Measurements from ENCODE around the gene MED8. TPM values are rescaled to one million over a fixed set of nuclear protein-coding genes. Genes with fewer than 3 reads are reported as not detected.

The MED8 gene, protein sequence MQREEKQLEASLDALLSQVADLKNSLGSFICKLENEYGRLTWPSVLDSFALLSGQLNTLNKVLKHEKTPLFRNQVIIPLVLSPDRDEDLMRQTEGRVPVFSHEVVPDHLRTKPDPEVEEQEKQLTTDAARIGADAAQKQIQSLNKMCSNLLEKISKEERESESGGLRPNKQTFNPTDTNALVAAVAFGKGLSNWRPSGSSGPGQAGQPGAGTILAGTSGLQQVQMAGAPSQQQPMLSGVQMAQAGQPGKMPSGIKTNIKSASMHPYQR
- 60.7 and 67.8 TPM in 2 replicates for total RNA-seq (2014; rRNA removed; shearing (Covaris generic))

DNA sequence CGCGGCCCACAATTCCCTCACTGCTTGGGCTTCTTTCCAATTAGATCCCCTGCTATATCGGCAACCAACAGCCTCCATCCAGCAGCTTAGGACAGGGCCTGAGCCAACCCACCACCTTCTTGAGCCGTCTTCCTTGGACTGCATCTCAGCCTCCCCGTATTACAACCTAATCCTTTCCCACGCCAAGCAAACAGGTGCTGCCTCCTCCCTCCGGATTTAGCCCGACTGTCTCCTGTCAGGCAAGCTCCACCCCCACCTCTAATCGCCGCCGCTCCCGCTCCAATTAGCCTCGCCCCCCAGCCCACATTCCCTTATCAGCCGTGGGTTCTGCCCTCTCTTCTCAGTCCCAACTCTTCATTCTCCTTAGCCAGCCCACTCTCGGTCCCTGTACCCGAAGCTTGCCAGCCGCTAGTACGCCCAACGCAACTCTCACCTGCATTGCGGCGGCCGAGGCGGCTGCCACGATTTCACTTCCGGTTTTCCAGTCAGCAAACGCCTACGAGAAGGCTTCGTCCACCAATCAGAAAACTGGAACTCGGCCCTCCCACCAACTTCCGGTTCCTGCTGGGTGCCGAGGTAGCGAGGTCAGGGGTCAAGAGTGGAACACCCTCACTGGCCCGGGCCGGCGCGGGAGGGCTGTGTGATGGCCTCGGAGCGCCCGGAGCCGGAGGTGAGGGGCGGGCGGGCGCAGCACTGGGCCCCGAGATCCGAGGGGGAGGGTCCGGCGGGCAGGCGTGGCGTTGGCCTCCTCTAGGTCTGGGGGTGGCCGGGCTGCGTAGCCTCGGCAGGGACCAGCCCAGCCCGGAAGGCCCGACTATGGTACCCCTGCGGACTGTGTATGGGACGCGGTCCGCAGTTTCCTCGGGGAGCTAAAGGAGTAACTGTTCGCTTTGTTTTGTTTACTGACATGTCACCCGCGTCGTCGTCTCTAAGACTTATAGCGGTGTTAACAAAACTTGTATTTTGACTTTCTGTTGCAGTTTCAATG, at the start of gene MED8, which contains the start of gene SZT2:
Gene MED8, minus strand, starts transcription at position 475 of the 988 bp plus-strand sequence. Its CDS starts 36 bp downstream, at position 439.
Gene SZT2, plus strand, starts transcription at position 574 of the 988 bp plus-strand sequence. Its CDS starts 70 bp downstream, at position 644.
- Histone ChIP-seq H3K27ac (peak within 1 kb of the TSS; percentile 59), H3K4me1 (replicated peaks) (peaks cover 20% of the 10 kb centered on the region), H3K4me3 (peak within 1 kb of the TSS; percentile 79), H3K9me3 (replicated peaks) (no peaks in the 10 kb centered on the region), H3K36me3 (peaks cover 54% of the 10 kb centered on the region), H3K27me3 (replicated peaks) (no peaks in the 10 kb centered on the region)
- peak; percentile 91 to 93 for DNase-seq (ENCODE audit: low read depth in 1 of 2, low spot score in 2 of 2)

DNA sequence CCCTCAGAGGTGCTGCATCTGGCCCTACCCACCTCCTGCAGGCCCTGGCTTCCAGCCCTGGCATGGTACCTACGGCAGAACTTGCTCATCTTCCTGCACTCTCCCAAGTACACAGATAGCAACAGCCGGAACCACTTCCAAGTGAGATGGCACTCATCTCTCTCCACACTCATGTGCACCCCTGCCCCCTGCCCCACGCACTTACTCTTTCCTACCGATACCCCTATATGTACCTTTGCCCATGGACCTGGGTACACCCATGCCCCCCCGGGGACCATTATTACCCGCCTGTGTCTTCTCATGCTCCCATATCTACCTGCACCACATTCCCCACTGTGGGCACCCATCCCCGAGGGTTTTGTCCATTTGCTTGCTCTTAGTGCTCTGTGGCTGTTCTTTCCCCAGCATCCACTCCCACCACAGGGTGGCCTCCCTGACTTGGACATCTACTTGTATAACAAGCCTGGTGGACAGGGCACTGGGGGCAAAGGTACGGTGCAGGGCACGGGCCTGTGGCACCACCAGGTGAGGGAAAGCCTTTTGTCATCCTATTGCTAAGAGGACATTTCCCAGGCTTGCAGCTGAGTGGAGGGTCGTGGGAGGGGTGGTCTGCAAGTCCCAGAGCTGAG, 49.5 kb upstream of the MED8 start:
- Histone ChIP-seq H3K9me3 (replicated peaks) (no peaks in the 10 kb centered on the region), H3K36me3 (peaks cover 66% of the 10 kb centered on the region), H3K4me1 (replicated peaks) (no peaks in the 10 kb centered on the region), H3K27ac (no peak overlapping the region), H3K4me3 (no peak overlapping the region), H3K27me3 (replicated peaks) (no peaks in the 10 kb centered on the region)
- no peak for DNase-seq (ENCODE audit: low read depth in 1 of 2, low spot score in 2 of 2)

DNA sequence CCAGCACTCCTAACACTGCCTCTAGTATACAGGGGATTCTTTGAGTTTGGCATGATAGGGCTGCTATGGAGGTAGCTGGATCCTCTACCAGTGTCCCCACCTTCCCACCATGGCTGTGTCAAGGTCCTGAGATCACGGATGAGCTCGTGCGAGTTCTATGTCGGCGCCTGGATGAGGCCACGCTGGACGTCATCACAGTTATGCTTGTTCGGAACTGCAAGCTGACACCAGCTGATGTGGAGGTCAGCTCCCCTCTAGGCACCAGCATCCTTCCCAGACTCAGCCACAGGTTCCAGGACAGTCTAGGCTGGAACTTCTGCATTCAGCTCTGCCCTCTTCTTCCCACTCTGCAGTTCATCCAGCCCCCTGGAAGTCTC, 49.0 kb upstream of the MED8 start:
- peaks cover 66% of the 10 kb centered on the region for H3K36me3 ChIP-seq
- no peak overlapping the region for H3K4me3 ChIP-seq
- DNase-seq (ENCODE audit: low read depth in 1 of 2, low spot score in 2 of 2), result no peak
- no peak overlapping the region for H3K27ac ChIP-seq
- H3K9me3 ChIP-seq (replicated peaks), result no peaks in the 10 kb centered on the region
- no peaks in the 10 kb centered on the region for H3K27me3 ChIP-seq (replicated peaks)
- no peaks in the 10 kb centered on the region for H3K4me1 ChIP-seq (replicated peaks)

DNA sequence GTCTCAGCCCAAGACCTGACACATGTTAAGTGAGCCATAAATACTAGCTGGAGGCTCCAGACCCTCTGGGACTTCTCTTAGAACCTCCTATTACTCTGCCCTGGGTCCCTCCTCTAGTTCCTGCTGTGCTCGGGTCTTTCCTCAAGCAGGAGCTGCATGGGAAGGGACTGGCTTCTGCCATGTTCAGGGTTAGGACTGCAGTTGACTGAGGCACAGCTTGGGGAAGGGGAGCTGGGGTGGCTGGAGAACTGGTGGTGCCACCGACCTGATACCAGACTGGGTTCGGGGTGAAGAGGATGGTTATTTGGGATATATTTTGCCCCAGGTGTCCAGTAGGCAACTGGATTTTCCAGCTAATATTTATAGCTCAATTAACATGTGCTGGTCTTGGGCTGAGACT, 48.4 kb upstream of the MED8 start:
- DNase-seq (ENCODE audit: low read depth in 1 of 2, low spot score in 2 of 2), result no peak
- Histone ChIP-seq H3K4me3 (no peak overlapping the region), H3K9me3 (replicated peaks) (no peaks in the 10 kb centered on the region), H3K4me1 (replicated peaks) (no peaks in the 10 kb centered on the region), H3K27ac (no peak overlapping the region), H3K36me3 (peaks cover 66% of the 10 kb centered on the region), H3K27me3 (replicated peaks) (no peaks in the 10 kb centered on the region)

- Histone ChIP-seq H3K4me1 (replicated peaks) (no peaks in the 10 kb centered on the region), H3K27me3 (replicated peaks) (no peaks in the 10 kb centered on the region), H3K9me3 (replicated peaks) (no peaks in the 10 kb centered on the region), H3K4me3 (no peak overlapping the region), H3K36me3 (peaks cover 64% of the 10 kb centered on the region), H3K27ac (no peak overlapping the region)
- DNase-seq (ENCODE audit: low read depth in 1 of 2, low spot score in 2 of 2), result no peak
These were observed 47.7 kb upstream of the MED8 start for GRCh38 chr1:43437031-43437973.

DNA sequence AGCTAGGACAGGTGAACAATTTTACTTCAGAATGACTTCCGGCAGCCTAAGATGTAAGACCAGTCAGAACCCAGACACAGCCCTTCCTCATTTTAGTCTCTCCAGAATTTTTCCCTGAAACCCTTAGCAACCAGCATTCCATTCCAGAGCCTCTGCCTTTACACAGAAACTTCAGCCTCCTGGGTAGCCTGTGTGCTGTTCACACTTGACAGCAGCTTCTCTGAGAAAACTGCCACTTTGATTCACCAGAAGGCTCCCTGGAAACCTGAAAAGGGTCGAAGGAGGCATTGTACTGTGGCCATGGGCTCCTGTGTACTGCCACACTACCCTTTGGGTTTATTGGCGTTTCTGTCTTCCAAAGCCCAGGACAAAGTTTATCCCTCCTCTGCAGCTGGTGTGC, 46.8 kb upstream of the MED8 start:
- no peaks in the 10 kb centered on the region for H3K27me3 ChIP-seq (replicated peaks)
- no peaks in the 10 kb centered on the region for H3K9me3 ChIP-seq (replicated peaks)
- no peak overlapping the region for H3K27ac ChIP-seq
- peaks cover 66% of the 10 kb centered on the region for H3K36me3 ChIP-seq
- no peak overlapping the region for H3K4me3 ChIP-seq
- DNase-seq (ENCODE audit: low read depth in 1 of 2, low spot score in 2 of 2), result no peak
- no peaks in the 10 kb centered on the region for H3K4me1 ChIP-seq (replicated peaks)

DNA sequence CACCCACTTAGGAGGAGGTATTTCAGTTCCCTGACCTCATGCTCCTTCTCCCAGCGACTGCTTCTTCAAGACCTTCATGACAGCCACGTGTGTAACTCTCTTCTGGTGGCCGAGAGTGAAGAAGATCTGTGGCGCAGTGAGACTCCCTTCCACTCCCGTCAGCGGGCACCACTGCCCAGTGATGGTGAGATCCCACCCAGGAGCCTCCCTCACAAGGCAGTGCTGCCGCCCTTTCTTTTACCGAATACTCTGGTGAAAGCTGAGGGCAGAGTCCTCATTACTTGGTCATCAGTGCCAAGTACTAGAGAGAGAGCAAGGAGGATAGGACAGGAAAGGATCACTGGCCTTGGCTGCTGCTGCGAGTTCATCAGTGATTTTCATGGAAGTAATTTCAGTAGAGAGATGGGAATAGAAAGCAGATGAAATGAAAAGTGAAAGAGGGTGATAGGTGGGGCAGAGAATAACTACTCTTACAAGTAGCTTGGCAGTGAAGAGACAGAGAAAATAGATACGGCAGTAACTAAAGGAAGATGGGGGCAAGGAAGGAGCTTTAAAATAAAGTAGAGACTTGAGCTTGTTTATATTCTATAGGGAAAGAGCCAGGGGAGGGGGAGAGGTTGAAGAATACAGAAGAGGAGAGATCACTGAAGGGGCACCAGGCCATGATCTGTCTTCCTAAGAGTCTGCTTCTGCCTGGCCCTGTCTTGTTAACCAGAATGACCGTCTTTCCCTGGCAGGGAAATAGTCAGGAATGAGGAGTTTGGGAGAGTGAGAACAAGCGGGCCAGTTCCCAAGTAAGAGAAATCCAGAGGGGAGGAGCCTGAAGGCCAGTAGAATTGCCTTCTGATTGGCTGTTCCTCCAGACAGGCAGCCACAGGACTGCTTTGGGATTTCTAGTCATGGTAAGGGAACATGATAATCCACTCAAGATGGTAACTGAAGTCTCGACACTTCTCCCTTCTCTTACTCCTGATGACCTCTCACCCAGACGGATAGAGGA, 45.8 kb upstream of the MED8 start:
- no peaks in the 10 kb centered on the region for H3K27me3 ChIP-seq (replicated peaks)
- no peaks in the 10 kb centered on the region for H3K4me1 ChIP-seq (replicated peaks)
- DNase-seq (ENCODE audit: low read depth in 1 of 2, low spot score in 2 of 2), result no peak
- H3K36me3 ChIP-seq, result peaks cover 72% of the 10 kb centered on the region
- no peaks in the 10 kb centered on the region for H3K9me3 ChIP-seq (replicated peaks)
- no peak overlapping the region for H3K27ac ChIP-seq
- H3K4me3 ChIP-seq, result no peak overlapping the region

DNA sequence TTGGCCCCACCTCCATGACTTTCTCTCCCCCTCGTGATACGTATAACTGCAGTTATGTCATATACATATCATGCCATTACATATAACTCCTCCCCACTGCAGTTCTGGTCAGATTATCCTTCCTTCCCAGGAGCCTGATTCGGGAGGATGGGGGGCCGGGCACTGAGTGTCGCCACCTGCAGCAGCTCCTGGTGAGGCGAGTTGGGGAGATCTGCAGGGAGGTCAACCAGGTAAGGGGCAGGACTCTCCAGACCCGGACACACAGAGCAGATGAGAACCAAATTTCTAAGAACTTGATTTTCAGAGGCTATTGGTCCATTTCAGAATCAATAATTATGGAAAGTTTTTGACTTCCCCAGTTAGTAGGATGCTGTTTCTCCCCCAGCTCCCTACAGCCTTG, 44.7 kb upstream of the MED8 start:
- no peak for DNase-seq (ENCODE audit: low read depth in 1 of 2, low spot score in 2 of 2)
- no peak overlapping the region for H3K4me3 ChIP-seq
- H3K36me3 ChIP-seq, result peaks cover 72% of the 10 kb centered on the region
- H3K9me3 ChIP-seq (replicated peaks), result no peaks in the 10 kb centered on the region
- no peaks in the 10 kb centered on the region for H3K27me3 ChIP-seq (replicated peaks)
- no peaks in the 10 kb centered on the region for H3K4me1 ChIP-seq (replicated peaks)
- no peak overlapping the region for H3K27ac ChIP-seq

DNA sequence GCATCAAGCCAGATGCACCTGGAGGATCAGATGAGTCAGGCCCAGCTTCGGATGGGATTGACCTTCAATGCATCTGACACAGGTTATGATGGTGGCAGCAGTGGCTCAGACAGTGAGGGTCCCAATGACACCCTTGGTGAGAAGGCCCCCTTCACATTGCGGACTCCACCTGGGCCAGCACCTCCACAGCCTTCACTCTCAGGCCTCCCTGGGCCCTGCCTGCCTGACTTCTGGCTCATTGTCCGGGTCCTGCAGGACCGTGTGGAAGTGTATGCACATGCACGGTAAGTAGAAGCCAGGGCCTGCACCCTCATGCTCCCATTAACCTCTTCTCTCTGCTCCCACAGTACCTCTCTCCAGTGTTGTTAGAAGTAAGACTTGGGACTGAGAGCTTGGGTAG, 43.3 kb upstream of the MED8 start:
- H3K27me3 ChIP-seq (replicated peaks), result no peaks in the 10 kb centered on the region
- no peak overlapping the region for H3K4me3 ChIP-seq
- H3K36me3 ChIP-seq, result peaks cover 74% of the 10 kb centered on the region
- H3K27ac ChIP-seq, result no peak overlapping the region
- no peaks in the 10 kb centered on the region for H3K9me3 ChIP-seq (replicated peaks)
- H3K4me1 ChIP-seq (replicated peaks), result no peaks in the 10 kb centered on the region
- DNase-seq (ENCODE audit: low read depth in 1 of 2, low spot score in 2 of 2), result no peak

- H3K36me3 ChIP-seq, result peaks cover 76% of the 10 kb centered on the region
- no peak overlapping the region for H3K27ac ChIP-seq
- DNase-seq (ENCODE audit: low read depth in 1 of 2, low spot score in 2 of 2), result no peak
- no peaks in the 10 kb centered on the region for H3K4me1 ChIP-seq (replicated peaks)
- H3K4me3 ChIP-seq, result no peak overlapping the region
- no peaks in the 10 kb centered on the region for H3K27me3 ChIP-seq (replicated peaks)
- H3K9me3 ChIP-seq (replicated peaks), result no peaks in the 10 kb centered on the region
These were observed 42.7 kb upstream of the MED8 start for GRCh38 chr1:43432171-43432860.

DNA sequence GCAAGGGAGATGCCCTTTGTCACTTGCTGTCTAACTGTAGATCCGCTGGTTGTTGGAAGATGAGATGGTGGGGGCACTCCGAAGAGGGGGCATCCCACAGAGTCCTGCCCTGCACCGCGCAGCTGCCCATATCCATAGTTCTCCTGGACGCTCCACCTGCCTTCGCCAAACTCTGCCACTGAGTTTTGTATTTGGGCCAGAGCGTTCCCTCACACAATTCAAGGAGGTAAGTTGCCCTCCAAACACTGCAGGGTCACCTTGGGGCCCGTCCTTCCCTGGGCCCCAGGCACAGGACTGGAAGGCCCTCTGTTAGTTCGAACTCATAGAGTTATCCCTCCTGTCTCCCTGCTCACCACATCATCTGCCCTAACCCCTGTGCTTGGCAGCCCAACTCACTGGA, 42.1 kb upstream of the MED8 start:
- H3K27me3 ChIP-seq (replicated peaks), result no peaks in the 10 kb centered on the region
- no peak for DNase-seq (ENCODE audit: low read depth in 1 of 2, low spot score in 2 of 2)
- no peak overlapping the region for H3K4me3 ChIP-seq
- H3K9me3 ChIP-seq (replicated peaks), result no peaks in the 10 kb centered on the region
- H3K36me3 ChIP-seq, result peaks cover 77% of the 10 kb centered on the region
- H3K27ac ChIP-seq, result no peak overlapping the region
- no peaks in the 10 kb centered on the region for H3K4me1 ChIP-seq (replicated peaks)

DNA sequence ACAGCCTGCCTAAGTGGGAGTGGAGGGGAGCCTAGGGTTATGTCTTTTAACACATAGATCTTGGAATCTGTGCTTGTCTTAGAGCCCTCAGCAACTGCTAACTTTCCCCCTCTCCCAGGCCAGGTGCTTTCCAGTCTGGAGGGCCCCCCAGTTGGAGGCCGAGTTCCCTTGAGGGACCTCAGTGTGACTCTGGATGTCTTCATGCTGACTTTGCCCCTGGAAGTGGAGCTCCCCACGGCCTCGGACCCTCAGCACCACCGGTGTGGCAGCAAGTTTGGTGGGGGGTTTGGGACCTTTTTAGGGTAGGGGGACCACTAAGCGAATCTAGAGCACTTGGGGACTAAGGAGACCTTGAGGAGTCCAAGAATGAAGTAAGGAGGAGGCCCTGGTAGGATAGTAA, 41.2 kb upstream of the MED8 start:
- no peaks in the 10 kb centered on the region for H3K27me3 ChIP-seq (replicated peaks)
- no peak overlapping the region for H3K4me3 ChIP-seq
- DNase-seq (ENCODE audit: low read depth in 1 of 2, low spot score in 2 of 2), result no peak
- no peak overlapping the region for H3K27ac ChIP-seq
- no peaks in the 10 kb centered on the region for H3K9me3 ChIP-seq (replicated peaks)
- H3K36me3 ChIP-seq, result peaks cover 84% of the 10 kb centered on the region
- no peaks in the 10 kb centered on the region for H3K4me1 ChIP-seq (replicated peaks)
